Testis (tissue), 3 donors: ENCODE measurements around the gene HIPK4. TPM values are rescaled to one million over a fixed set of nuclear protein-coding genes. Genes with fewer than 3 reads are reported as not detected.

Experiments
- DNase-seq: peaks from one replicate; pipeline ENCODE4 v3.0.0-alpha.2; 2019
- H3K27ac ChIP-seq, 2 donors: fragments of 200-600 bp; sonication (generic); one replicate each; pipeline ENCODE4 v1.5.1; 2019
- H3K27me3 ChIP-seq: fragments of 200-600 bp; sonication (generic); one replicate; pipeline ENCODE4 v1.5.1; 2019
- H3K36me3 ChIP-seq: fragments of 200-600 bp; sonication (generic); one replicate; pipeline ENCODE4 v1.5.1; 2017; ENCODE audit warnings: low read depth; ENCODE audit errors: missing control alignments
- H3K4me1 ChIP-seq: fragments of 200-600 bp; sonication (generic); one replicate; pipeline ENCODE4 v1.5.1; 2019
- H3K4me3 ChIP-seq, 2 donors: fragments of 200-600 bp; sonication (generic); one replicate each; pipeline ENCODE4 v1.5.1; 2017 to 2019
- H3K9me3 ChIP-seq: fragments of 200-600 bp; sonication (generic); one replicate; pipeline ENCODE4 v1.5.1; 2017
- CTCF ChIP-seq, 3 experiments: fragments of 450-650 bp in 2 of 3; fragments of 200-600 bp in 1 of 3; sonication (generic) in 1 of 3; IDR thresholded peaks; one replicate each; pipeline ENCODE4 v1.5.1; 2016 to 2019; ENCODE audit warnings: antibody characterized with exemption in 3 of 3, mild to moderate bottlenecking in 2 of 3, moderate library complexity in 1 of 3
- POLR2A ChIP-seq: fragments of 450-650 bp; IDR thresholded peaks from one replicate; pipeline ENCODE4 v1.6.1; 2017; ENCODE audit warnings: antibody characterized with exemption, mild to moderate bottlenecking, moderate library complexity
- WGBS, 2 donors: methylation state at CpG; one replicate each; pipeline ENCODE4 v1.1.5; 2018; 5-methylcytosine and 5-hydroxymethylcytosine counted together
- intact Hi-C: fragments of 100-400 bp; cut with DNase I; formaldehyde crosslinking; loops from one replicate; pipeline ENCODE4 v1.15.1; 2023; ENCODE audit warnings: low total_unique reads
- polyA plus RNA-seq: library from polyadenylated mRNA; stranded (reverse); fragments of 350-450 nt; fragmentation: Illumina TruSeq; extraction: RNeasy Lipid Tissue Mini Kit (QIAGEN cat#74804); gene quantifications from one replicate; pipeline ENCODE4 v1.2.3, GENCODE V29; 2014; ENCODE audit warnings: low read depth, low replicate concordance; ENCODE audit not compliant: insufficient read depth
- total RNA-seq, 2 donors: library from RNA; depleted of rRNA; stranded (reverse); fragments of >200 nt; gene quantifications; one replicate each; pipeline ENCODE4 v1.2.3, GENCODE V29; 2016

HIPK4 gene
- total and polyA plus RNA-seq, 3 donors from 2014 or later: 13.7 to 32.8 (median 30.3) TPM

- TF ChIP-seq CTCF (IDR thresholded peaks at IDR 0.05) (no peak), POLR2A (no peak)
- Histone ChIP-seq H3K9me3 (no peaks in the 10 kb centered on the region), H3K4me1 (peaks cover 5% of the 10 kb centered on the region), H3K36me3 (no peaks in the 10 kb centered on the region), H3K4me3 (no peak overlapping the region), H3K27ac (no peak overlapping the region), H3K27me3 (no peaks in the 10 kb centered on the region)
- DNase-seq: peak; percentile 48
- WGBS, 2 donors: 36 to 46% methylated on average over 3 of the region's 3 CpGs
- intact Hi-C loops: no loop called here
These were observed 10.6 kb upstream of the HIPK4 start for GRCh38 chr19:40400559-40400958.

GRCh38 chr19:40398417-40399131 lies 8.6 kb upstream of the HIPK4 start:
- no peak overlapping the region for H3K27ac ChIP-seq
- no peaks in the 10 kb centered on the region for H3K36me3 ChIP-seq
- H3K27me3 ChIP-seq: no peaks in the 10 kb centered on the region
- TF ChIP-seq CTCF (IDR thresholded peaks at IDR 0.05) (no peak), POLR2A (no peak)
- no peaks in the 10 kb centered on the region for H3K9me3 ChIP-seq
- WGBS, 2 donors: 46 to 47% methylated on average over 26 to 49 of the region's 49 CpGs
- H3K4me1 ChIP-seq: peaks cover 8% of the 10 kb centered on the region
- DNase-seq: peak; percentile 69
- no peak overlapping the region for H3K4me3 ChIP-seq
- intact Hi-C loops: no loop called here

GRCh38 chr19:40397568-40397906 lies 7.6 kb upstream of the HIPK4 start:
- WGBS, 2 donors: 92 to 93% methylated on average over 8 to 22 of the region's 22 CpGs

GRCh38 chr19:40396886-40397567 lies 7.0 kb upstream of the HIPK4 start:
- peaks cover 10% of the 10 kb centered on the region for H3K4me1 ChIP-seq
- no peaks in the 10 kb centered on the region for H3K27me3 ChIP-seq
- 92 to 93% methylated on average over 6 to 19 of the region's 20 CpGs for WGBS, 2 donors
- no peak for DNase-seq
- no peaks in the 10 kb centered on the region for H3K36me3 ChIP-seq
- H3K27ac ChIP-seq: no peak overlapping the region
- no peak overlapping the region for H3K4me3 ChIP-seq
- intact Hi-C loops: no loop called here
- no peaks in the 10 kb centered on the region for H3K9me3 ChIP-seq
- no peak for TF ChIP-seq CTCF (IDR thresholded peaks at IDR 0.05)
- no peak for TF ChIP-seq POLR2A

More at GRCh38 chr19:40397568-40397906, 7.6 kb upstream of the HIPK4 start:
- no peak for DNase-seq
- no peaks in the 10 kb centered on the region for H3K9me3 ChIP-seq
- peaks cover 10% of the 10 kb centered on the region for H3K4me1 ChIP-seq
- H3K36me3 ChIP-seq: no peaks in the 10 kb centered on the region
- H3K4me3 ChIP-seq: no peak overlapping the region
- TF ChIP-seq CTCF (IDR thresholded peaks at IDR 0.05): no peak
- no peak for TF ChIP-seq POLR2A
- intact Hi-C loops: no loop called here
- H3K27ac ChIP-seq: no peak overlapping the region
- no peaks in the 10 kb centered on the region for H3K27me3 ChIP-seq
